OCI-LY1 (cell line): ENCODE results near the gene ADK.

Experiments
- EZH2 ChIP-seq: fragments of 200-600 bp; sonication (generic), shearing (Covaris generic); IDR thresholded peaks from 2 replicates; pipeline ENCODE4 v1.8.0; 2017; ENCODE audit warnings: borderline replicate concordance, mixed run types, mild to moderate bottlenecking, antibody characterized with exemption, low read length, moderate library complexity, mixed read lengths
- TF ChIP-seq, protein P1 (sequence below): fragments of 200-600 bp; sonication (generic), shearing (Covaris generic); IDR thresholded peaks from 2 replicates; pipeline ENCODE4 v1.5.1; 2017; ENCODE audit warnings: mild to moderate bottlenecking, antibody characterized with exemption, low read length, moderate library complexity, mixed read lengths

DNA sequence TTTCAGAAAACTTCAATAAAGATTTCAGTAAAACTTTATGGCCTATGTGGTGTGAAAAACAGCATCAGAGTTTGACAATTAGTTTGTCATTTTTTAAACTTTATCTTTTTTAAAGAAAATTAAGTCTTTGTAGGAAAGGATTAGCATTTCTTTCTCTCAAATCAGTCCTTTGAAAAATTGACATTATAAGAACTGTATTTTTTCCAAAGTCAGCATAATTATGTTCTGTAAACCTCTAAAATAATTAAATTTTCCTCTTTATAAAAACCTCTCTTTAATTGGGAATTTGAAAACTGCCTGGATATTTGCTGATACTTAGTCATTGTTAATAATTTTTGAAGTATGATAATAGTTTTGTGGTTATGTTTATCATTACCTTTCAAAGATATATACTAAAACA lies 448.7 kb downstream of the ADK start:
- TF ChIP-seq, protein P1, sequence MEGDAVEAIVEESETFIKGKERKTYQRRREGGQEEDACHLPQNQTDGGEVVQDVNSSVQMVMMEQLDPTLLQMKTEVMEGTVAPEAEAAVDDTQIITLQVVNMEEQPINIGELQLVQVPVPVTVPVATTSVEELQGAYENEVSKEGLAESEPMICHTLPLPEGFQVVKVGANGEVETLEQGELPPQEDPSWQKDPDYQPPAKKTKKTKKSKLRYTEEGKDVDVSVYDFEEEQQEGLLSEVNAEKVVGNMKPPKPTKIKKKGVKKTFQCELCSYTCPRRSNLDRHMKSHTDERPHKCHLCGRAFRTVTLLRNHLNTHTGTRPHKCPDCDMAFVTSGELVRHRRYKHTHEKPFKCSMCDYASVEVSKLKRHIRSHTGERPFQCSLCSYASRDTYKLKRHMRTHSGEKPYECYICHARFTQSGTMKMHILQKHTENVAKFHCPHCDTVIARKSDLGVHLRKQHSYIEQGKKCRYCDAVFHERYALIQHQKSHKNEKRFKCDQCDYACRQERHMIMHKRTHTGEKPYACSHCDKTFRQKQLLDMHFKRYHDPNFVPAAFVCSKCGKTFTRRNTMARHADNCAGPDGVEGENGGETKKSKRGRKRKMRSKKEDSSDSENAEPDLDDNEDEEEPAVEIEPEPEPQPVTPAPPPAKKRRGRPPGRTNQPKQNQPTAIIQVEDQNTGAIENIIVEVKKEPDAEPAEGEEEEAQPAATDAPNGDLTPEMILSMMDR, result no peak
- TF ChIP-seq EZH2, result no peak
